CD14-positive monocyte (primary cell): ENCODE data around the gene ACAD8. TPM values are rescaled to one million over a fixed set of nuclear protein-coding genes. Genes with fewer than 3 reads are reported as not detected.
"Not testable (repeated sequence)": the region's sequence is repeated elsewhere in the genome, so short reads cannot be mapped to it uniquely, and the experiment has no call there.

Source experiments
- DNase-seq, 3 donors: peaks; one replicate each; pipeline ENCODE4 v3.0.0-alpha.2; 2011 to 2022
- H2AFZ ChIP-seq: 2 replicates; pipeline ENCODE4 v1.6.0; 2012; ENCODE audit warnings: mild to moderate bottlenecking, low read depth, low read length, inconsistent platforms; ENCODE audit not compliant: insufficient read depth, poor library complexity, severe bottlenecking
- H3K27ac ChIP-seq, 2 donors: 1 replicate in 1 of 2; 2 replicates in 1 of 2; pipeline ENCODE4 v1.5.1; 2012 to 2013; ENCODE audit warnings: low read length in 2 of 2, control low read depth in 1 of 2, inconsistent platforms in 1 of 2, low read depth in 1 of 2, mild to moderate bottlenecking in 1 of 2
- H3K27me3 ChIP-seq, 2 donors: one replicate each; pipeline versions ENCODE4 v1.6.0 to v1.6.1; 2011 to 2013; ENCODE audit warnings: low read length in 2 of 2; ENCODE audit not compliant: control insufficient read depth in 2 of 2, insufficient read depth in 2 of 2
- H3K36me3 ChIP-seq, 2 donors: replicated peaks in 1 of 2; 1 replicate in 1 of 2; 2 replicates in 1 of 2; pipeline versions ENCODE4 v1.5.1 to v1.6.1; 2012 to 2013; ENCODE audit warnings: low read length in 2 of 2, control low read depth in 1 of 2, inconsistent platforms in 1 of 2, mild to moderate bottlenecking in 1 of 2; ENCODE audit not compliant: insufficient read depth in 2 of 2, control insufficient read depth in 1 of 2
- H3K4me1 ChIP-seq, 2 donors: 1 replicate in 1 of 2; 2 replicates in 1 of 2; pipeline versions ENCODE4 v1.5.1 to v1.6.1; 2012 to 2013; ENCODE audit warnings: low read length in 2 of 2, control low read depth in 1 of 2, inconsistent platforms in 1 of 2, mild to moderate bottlenecking in 1 of 2, moderate library complexity in 1 of 2; ENCODE audit not compliant: insufficient read depth in 2 of 2, control insufficient read depth in 1 of 2
- H3K4me2 ChIP-seq: replicated peaks from 2 replicates; pipeline ENCODE3; 2012; ENCODE audit warnings: low read length, moderate library complexity, mild to moderate bottlenecking; ENCODE audit not compliant: poor library complexity, severe bottlenecking; ENCODE audit errors: extremely low read depth
- H3K4me3 ChIP-seq, 3 experiments: fragments of 200-600 bp in 1 of 3; sonication (generic) in 1 of 3; replicated peaks in 1 of 3; 1 replicate in 2 of 3; 2 replicates in 1 of 3; pipeline ENCODE4 v1.5.1; 2011 to 2013; ENCODE audit warnings: low read length in 3 of 3, mild to moderate bottlenecking in 3 of 3, control low read depth in 2 of 3, low read depth in 2 of 3, inconsistent platforms in 1 of 3, moderate library complexity in 1 of 3
- H3K79me2 ChIP-seq: 2 replicates; pipeline ENCODE4 v1.6.0; 2012; ENCODE audit warnings: mild to moderate bottlenecking, control low read depth, inconsistent platforms, low read length, moderate library complexity; ENCODE audit not compliant: insufficient read depth
- H3K9ac ChIP-seq: 2 replicates; pipeline ENCODE4 v1.6.0; 2017; ENCODE audit warnings: low read length, mild to moderate bottlenecking; ENCODE audit not compliant: insufficient read depth, poor library complexity, severe bottlenecking
- H3K9me3 ChIP-seq, 2 donors: replicated peaks in 1 of 2; 1 replicate in 1 of 2; 2 replicates in 1 of 2; pipeline versions ENCODE4 v1.5.1 to v1.6.1; 2012 to 2013; ENCODE audit warnings: low read length in 2 of 2, control low read depth in 1 of 2; ENCODE audit not compliant: control insufficient read depth in 1 of 2, insufficient read depth in 1 of 2
- H4K20me1 ChIP-seq: 2 replicates; pipeline ENCODE4 v1.6.0; 2012; ENCODE audit warnings: mild to moderate bottlenecking, low read length, control low read depth, moderate library complexity; ENCODE audit not compliant: insufficient read depth
- H3K27ac Mint-ChIP-seq, 7 donors: one replicate each; pipeline ENCODE4 v1.8.0; 2020; ENCODE audit warnings: mild to moderate bottlenecking in 7 of 7, mixed read lengths in 7 of 7, moderate library complexity in 6 of 7, inconsistent platforms in 2 of 7
- H3K27me3 Mint-ChIP-seq, 3 donors: one replicate each; pipeline ENCODE4 v1.8.0; 2021 to 2022; ENCODE audit warnings: low read depth in 3 of 3, mild to moderate bottlenecking in 3 of 3, mixed read lengths in 3 of 3, moderate library complexity in 3 of 3, inconsistent platforms in 1 of 3
- H3K36me3 Mint-ChIP-seq, 2 donors: one replicate each; pipeline ENCODE4 v1.8.0; 2020; ENCODE audit warnings: mixed read lengths in 2 of 2, inconsistent platforms in 1 of 2, mild to moderate bottlenecking in 1 of 2
- H3K4me1 Mint-ChIP-seq: one replicate; pipeline ENCODE4 v1.8.0; 2020; ENCODE audit warnings: mild to moderate bottlenecking, mixed read lengths
- H3K4me3 Mint-ChIP-seq, 2 donors: one replicate each; pipeline ENCODE4 v1.8.0; 2020; ENCODE audit warnings: mild to moderate bottlenecking in 2 of 2, mixed read lengths in 2 of 2, moderate library complexity in 1 of 2
- H3K9me3 Mint-ChIP-seq, 7 donors: one replicate each; pipeline ENCODE4 v1.8.0; 2020 to 2022; ENCODE audit warnings: mixed read lengths in 7 of 7, mild to moderate bottlenecking in 6 of 7, moderate library complexity in 6 of 7, inconsistent platforms in 2 of 7
- WGBS: methylation state at CpG from one replicate; pipeline ENCODE4 v1.1.5; 2013; ENCODE audit warnings: missing lambda C conversion rate; ENCODE audit not compliant: insufficient coverage; 5-methylcytosine and 5-hydroxymethylcytosine counted together
- intact Hi-C, 2 donors: fragments of 100-400 bp; cut with micrococcal nuclease; formaldehyde crosslinking; loops; one replicate each; pipeline versions ENCODE4 v1.15.0 to v1.15.1; 2023
- polyA plus RNA-seq, 3 donors: library from polyadenylated mRNA; depleted of rRNA in 1 of 3; unstranded in 2 of 3; stranded (reverse) in 1 of 3; fragments of 300-500 nt in 2 of 3; fragments of >200 nt in 1 of 3; fragmentation: Illumina TruSeq in 2 of 3; gene quantifications; 1 replicate in 2 of 3; 2 replicates in 1 of 3; pipeline ENCODE4 v1.2.3, GENCODE V29; 2012 to 2021
- TF ChIP-seq, protein P1 (sequence below): fragments of 200-600 bp; IDR thresholded peaks from one replicate; pipeline ENCODE4 v1.8.0; 2022; ENCODE audit warnings: antibody characterized with exemption, mild to moderate bottlenecking

Gene ACAD8
- polyA plus RNA-seq, 3 donors = 16.7 to 37.2 (median 19.3) TPM

DNA sequence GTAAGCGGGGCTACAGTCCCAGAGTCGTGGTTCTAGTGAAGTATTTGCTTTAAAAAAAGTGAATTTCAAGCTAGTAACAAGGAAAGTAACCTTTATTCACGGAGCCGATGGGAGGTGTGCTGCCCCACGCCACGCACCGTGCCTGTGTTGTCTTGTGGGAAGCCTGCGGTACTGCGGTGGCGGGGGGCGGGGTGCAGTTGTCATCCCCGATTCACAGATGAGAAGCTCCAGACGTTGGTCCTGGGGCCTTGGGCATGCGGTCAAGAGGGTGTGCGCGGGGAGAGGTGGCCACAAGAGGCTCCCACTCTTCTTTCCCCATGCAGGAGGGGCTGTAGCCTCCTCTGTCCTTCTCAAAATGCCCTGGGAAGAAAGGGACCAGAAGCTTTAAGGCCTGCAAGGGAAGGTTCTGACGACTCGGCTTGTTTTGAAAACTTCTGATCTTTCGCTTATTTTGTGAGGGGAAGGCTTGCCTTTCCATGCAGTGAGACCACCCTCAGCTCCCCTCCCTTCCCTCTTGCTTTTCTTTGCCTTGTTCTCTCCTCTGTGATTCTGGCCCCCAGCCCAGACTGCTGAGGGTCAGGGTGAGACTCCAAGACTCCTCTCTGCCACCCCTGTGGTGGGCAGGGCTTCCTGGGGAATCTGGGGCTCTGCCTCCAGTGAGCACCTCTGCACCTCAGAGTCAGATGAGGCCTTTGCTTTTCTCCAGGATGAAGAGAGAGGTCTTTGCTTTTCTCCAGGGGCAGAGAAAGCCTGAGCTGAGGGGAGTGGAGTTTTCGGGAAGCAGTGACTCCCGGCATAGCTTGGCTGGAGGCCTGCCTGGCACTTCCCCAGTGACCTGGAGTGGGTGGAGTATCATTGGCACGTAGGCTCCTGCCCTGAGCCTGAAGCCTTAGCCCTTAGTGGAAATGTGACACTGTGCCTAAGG lies 29.0 kb downstream of the ACAD8 start:
- no peak overlapping the region for H2AFZ ChIP-seq
- peaks cover 2% of the 10 kb centered on the region for H3K4me1 Mint-ChIP-seq
- TF ChIP-seq, protein P1, sequence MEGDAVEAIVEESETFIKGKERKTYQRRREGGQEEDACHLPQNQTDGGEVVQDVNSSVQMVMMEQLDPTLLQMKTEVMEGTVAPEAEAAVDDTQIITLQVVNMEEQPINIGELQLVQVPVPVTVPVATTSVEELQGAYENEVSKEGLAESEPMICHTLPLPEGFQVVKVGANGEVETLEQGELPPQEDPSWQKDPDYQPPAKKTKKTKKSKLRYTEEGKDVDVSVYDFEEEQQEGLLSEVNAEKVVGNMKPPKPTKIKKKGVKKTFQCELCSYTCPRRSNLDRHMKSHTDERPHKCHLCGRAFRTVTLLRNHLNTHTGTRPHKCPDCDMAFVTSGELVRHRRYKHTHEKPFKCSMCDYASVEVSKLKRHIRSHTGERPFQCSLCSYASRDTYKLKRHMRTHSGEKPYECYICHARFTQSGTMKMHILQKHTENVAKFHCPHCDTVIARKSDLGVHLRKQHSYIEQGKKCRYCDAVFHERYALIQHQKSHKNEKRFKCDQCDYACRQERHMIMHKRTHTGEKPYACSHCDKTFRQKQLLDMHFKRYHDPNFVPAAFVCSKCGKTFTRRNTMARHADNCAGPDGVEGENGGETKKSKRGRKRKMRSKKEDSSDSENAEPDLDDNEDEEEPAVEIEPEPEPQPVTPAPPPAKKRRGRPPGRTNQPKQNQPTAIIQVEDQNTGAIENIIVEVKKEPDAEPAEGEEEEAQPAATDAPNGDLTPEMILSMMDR = no peak
- H3K27ac ChIP-seq = no peak overlapping the region
- H3K36me3 ChIP-seq = no peaks in the 10 kb centered on the region
- H3K4me3 ChIP-seq = no peak overlapping the region
- intact Hi-C loops = no loop called here
- H3K79me2 ChIP-seq = no peaks in the 10 kb centered on the region
- no peaks in the 10 kb centered on the region for H3K4me1 ChIP-seq
- H3K27me3 Mint-ChIP-seq = peaks cover 36 to 60% (median 54%) of the 10 kb centered on the region in 3 donors
- peaks cover 19 to 40% of the 10 kb centered on the region in 2 donors for H3K27me3 ChIP-seq
- no peak overlapping the region for H3K27ac Mint-ChIP-seq
- no peak for DNase-seq
- peaks cover 3 to 15% of the 10 kb centered on the region in 2 donors for H3K9me3 ChIP-seq
- no peaks in the 10 kb centered on the region for H3K36me3 Mint-ChIP-seq
- H3K4me3 Mint-ChIP-seq = peak overlapping the region in 1 of 2 donors; percentile 3
- H3K9ac ChIP-seq = no peak overlapping the region
- peaks cover 0 to 12% (median 9%) of the 10 kb centered on the region in 7 donors for H3K9me3 Mint-ChIP-seq
- WGBS = 94% methylated on average over 14 of the region's 22 CpGs
- H3K4me2 ChIP-seq = no peak overlapping the region
- no peaks in the 10 kb centered on the region for H4K20me1 ChIP-seq

DNA sequence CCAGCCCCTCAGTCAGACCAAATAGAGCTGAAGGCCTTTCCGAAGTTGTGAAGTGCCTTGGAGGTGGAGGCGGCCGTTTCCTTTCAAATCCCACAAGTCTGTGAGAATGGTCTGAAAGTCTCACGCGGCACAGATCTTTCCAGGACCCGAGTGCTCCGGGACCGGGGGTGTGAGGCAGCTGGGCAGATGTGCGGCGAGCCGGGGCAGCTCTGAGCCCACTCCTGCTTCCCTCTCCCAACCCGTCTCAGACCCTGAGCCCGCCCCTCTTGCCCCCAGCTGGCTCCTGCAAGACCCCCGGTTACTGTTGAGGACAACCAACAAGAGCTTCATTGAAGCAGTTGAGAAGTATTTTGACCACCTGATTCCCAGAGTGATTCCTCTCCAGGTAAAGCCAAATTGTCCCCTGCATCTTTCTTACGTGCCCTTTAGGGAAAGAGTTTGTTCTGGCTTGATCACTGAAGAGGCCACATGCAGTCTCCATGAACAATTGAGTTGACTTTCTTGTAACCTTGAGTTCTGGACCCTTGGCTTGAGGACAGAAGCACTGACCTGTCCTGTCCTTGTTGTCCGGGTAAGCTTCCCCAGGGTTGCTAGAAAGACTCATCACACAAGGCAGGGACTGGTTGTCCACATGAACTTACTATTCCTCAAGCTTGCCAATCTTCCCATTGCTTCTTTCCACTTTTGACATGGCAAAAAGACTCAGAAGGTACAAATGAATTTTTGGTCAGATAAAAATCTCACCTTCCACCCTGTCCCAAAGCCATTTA lies 30.3 kb downstream of the ACAD8 start:
- Mint-ChIP-seq H3K4me3 (no peak overlapping the region), H3K4me1 (no peaks in the 10 kb centered on the region), H3K27me3 (peaks cover 27 to 48% (median 42%) of the 10 kb centered on the region in 3 donors), H3K9me3 (peaks cover 0 to 6% (median 2%) of the 10 kb centered on the region in 7 donors), H3K36me3 (no peaks in the 10 kb centered on the region), H3K27ac (no peak overlapping the region)
- TF ChIP-seq, protein P1 = no peak
- no peak overlapping the region for H3K4me3 ChIP-seq
- no peak overlapping the region for H3K4me2 ChIP-seq
- intact Hi-C loops = no loop called here
- H4K20me1 ChIP-seq = no peaks in the 10 kb centered on the region
- DNase-seq = no peak
- H3K9ac ChIP-seq = no peak overlapping the region
- no peaks in the 10 kb centered on the region for H3K4me1 ChIP-seq
- H3K9me3 ChIP-seq = peaks cover 0 to 2% of the 10 kb centered on the region in 2 donors
- H3K36me3 ChIP-seq = no peaks in the 10 kb centered on the region
- peaks cover 6 to 29% of the 10 kb centered on the region in 2 donors for H3K27me3 ChIP-seq
- WGBS = 96% methylated on average over 4 of the region's 16 CpGs
- H3K27ac ChIP-seq = no peak overlapping the region
- H3K79me2 ChIP-seq = no peaks in the 10 kb centered on the region
- H2AFZ ChIP-seq = no peak overlapping the region

DNA sequence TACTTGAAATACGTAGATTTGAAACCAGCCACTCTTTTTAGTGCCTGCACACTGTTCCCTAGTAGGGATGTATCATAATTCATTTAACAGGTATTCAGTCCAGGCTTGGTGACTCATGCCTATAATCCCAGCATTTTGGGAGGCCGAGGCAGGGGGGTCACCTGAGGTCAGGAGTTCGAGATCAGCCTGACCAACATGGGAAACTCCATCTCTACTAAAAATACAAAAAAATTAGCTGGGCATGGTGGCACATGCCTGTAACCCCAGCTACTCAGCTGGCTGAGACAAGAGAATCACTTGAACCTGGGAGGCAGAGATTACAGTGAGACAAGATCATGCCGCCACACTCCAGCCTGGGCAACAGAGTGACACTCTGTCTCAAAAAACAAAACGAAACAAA lies 31.0 kb downstream of the ACAD8 start:
- H3K27ac ChIP-seq, H3K27ac Mint-ChIP-seq, H3K36me3 ChIP-seq, intact Hi-C loops, DNase-seq, H3K9me3 Mint-ChIP-seq, H3K4me2 ChIP-seq, H3K4me3 ChIP-seq, H2AFZ ChIP-seq, H4K20me1 ChIP-seq, H3K36me3 Mint-ChIP-seq, H3K79me2 ChIP-seq, H3K9ac ChIP-seq, H3K4me1 Mint-ChIP-seq, H3K4me1 ChIP-seq, H3K4me3 Mint-ChIP-seq, H3K9me3 ChIP-seq: not testable (repeated sequence)
- H3K27me3 Mint-ChIP-seq = peaks cover 25 to 44% (median 35%) of the 10 kb centered on the region in 3 donors
- 83% methylated on average over 2 of the region's 5 CpGs for WGBS
- H3K27me3 ChIP-seq = peaks cover 4 to 24% of the 10 kb centered on the region in 2 donors
